Progenitor cell of endocrine pancreas (in vitro differentiated cells): ENCODE measurements around the gene GON4L. TPM values are rescaled to one million over a fixed set of nuclear protein-coding genes. Genes with fewer than 3 reads are reported as not detected.

Experiments used
- DNase-seq: peaks from one replicate; pipeline ENCODE4 v3.0.0; 2021; ENCODE audit warnings: low spot score; ENCODE audit not compliant: unreplicated experiment
- H3K27ac Mint-ChIP-seq: 2 replicates; pipeline ENCODE4 v1.8.0; 2021; ENCODE audit warnings: mild to moderate bottlenecking, moderate library complexity, mixed read lengths
- H3K27me3 Mint-ChIP-seq: 2 replicates; pipeline ENCODE4 v1.8.0; 2021; ENCODE audit warnings: mixed read lengths
- H3K36me3 Mint-ChIP-seq: 2 replicates; pipeline ENCODE4 v1.8.0; 2022; ENCODE audit warnings: mixed read lengths; ENCODE audit not compliant: insufficient read depth
- H3K4me1 Mint-ChIP-seq: 2 replicates; pipeline ENCODE4 v1.8.0; 2021; ENCODE audit warnings: low read depth, mixed read lengths
- H3K4me3 Mint-ChIP-seq: 2 replicates; pipeline ENCODE4 v1.8.0; 2021; ENCODE audit warnings: low read depth, mild to moderate bottlenecking, moderate library complexity, mixed read lengths
- H3K9me3 Mint-ChIP-seq: 2 replicates; pipeline ENCODE4 v1.8.0; 2021; ENCODE audit warnings: low read depth, mixed read lengths
- CTCF ChIP-seq: fragments of 200-600 bp; sonication (generic); IDR thresholded peaks from one replicate; pipeline ENCODE4 v1.5.0; 2021; ENCODE audit warnings: antibody characterized with exemption, mild to moderate bottlenecking; ENCODE audit not compliant: unreplicated experiment
- total RNA-seq: library from RNA; stranded (reverse); gene quantifications from 2 replicates; pipeline ENCODE4 v1.2.1, GENCODE V29; 2021

GON4L gene
- total RNA-seq, 1 donor from 2014 or later, result 69.4 TPM

- no peaks in the 10 kb centered on the region for H3K36me3 Mint-ChIP-seq
- peaks cover 29% of the 10 kb centered on the region for H3K27me3 Mint-ChIP-seq
- no peaks in the 10 kb centered on the region for H3K4me1 Mint-ChIP-seq
- H3K9me3 Mint-ChIP-seq, result no peaks in the 10 kb centered on the region
- no peak overlapping the region for H3K4me3 Mint-ChIP-seq
- H3K27ac Mint-ChIP-seq, result no peak overlapping the region
- TF ChIP-seq CTCF, result no peak
- no peak for DNase-seq
Measured at GRCh38 chr1:155882766-155883165, 25.8 kb upstream of the GON4L start.

- DNase-seq, result no peak
- no peaks in the 10 kb centered on the region for H3K9me3 Mint-ChIP-seq
- no peak for TF ChIP-seq CTCF
- H3K27me3 Mint-ChIP-seq, result peaks cover 29% of the 10 kb centered on the region
- no peak overlapping the region for H3K27ac Mint-ChIP-seq
- no peaks in the 10 kb centered on the region for H3K4me1 Mint-ChIP-seq
- H3K4me3 Mint-ChIP-seq, result no peak overlapping the region
- H3K36me3 Mint-ChIP-seq, result no peaks in the 10 kb centered on the region
Measured at GRCh38 chr1:155882235-155882634, 25.2 kb upstream of the GON4L start.

- Mint-ChIP-seq H3K27ac (no peak overlapping the region), H3K9me3 (no peaks in the 10 kb centered on the region), H3K27me3 (peaks cover 29% of the 10 kb centered on the region), H3K36me3 (no peaks in the 10 kb centered on the region), H3K4me3 (no peak overlapping the region), H3K4me1 (no peaks in the 10 kb centered on the region)
- DNase-seq, result no peak
- TF ChIP-seq CTCF, result no peak
Measured at GRCh38 chr1:155880950-155881349, 23.9 kb upstream of the GON4L start.

- TF ChIP-seq CTCF, result no peak
- no peak overlapping the region for H3K4me3 Mint-ChIP-seq
- no peaks in the 10 kb centered on the region for H3K4me1 Mint-ChIP-seq
- DNase-seq, result no peak
- no peaks in the 10 kb centered on the region for H3K9me3 Mint-ChIP-seq
- H3K36me3 Mint-ChIP-seq, result no peaks in the 10 kb centered on the region
- peaks cover 29% of the 10 kb centered on the region for H3K27me3 Mint-ChIP-seq
- H3K27ac Mint-ChIP-seq, result no peak overlapping the region
Measured at GRCh38 chr1:155880251-155880650, 23.2 kb upstream of the GON4L start.

- peaks cover 19% of the 10 kb centered on the region for H3K27me3 Mint-ChIP-seq
- H3K4me1 Mint-ChIP-seq, result no peaks in the 10 kb centered on the region
- TF ChIP-seq CTCF, result no peak
- no peak overlapping the region for H3K4me3 Mint-ChIP-seq
- DNase-seq, result no peak
- H3K27ac Mint-ChIP-seq, result no peak overlapping the region
- no peaks in the 10 kb centered on the region for H3K36me3 Mint-ChIP-seq
- no peaks in the 10 kb centered on the region for H3K9me3 Mint-ChIP-seq
Measured at GRCh38 chr1:155877945-155878344, 20.9 kb upstream of the GON4L start.
